HG03045 (cell line): ENCODE measurements around the gene LTF.
"Not testable (repeated sequence)": the region's sequence is repeated elsewhere in the genome, so short reads cannot be mapped to it uniquely, and the experiment has no call there.

Source experiments
- ATAC-seq: cut with Tn5 transposase; IDR thresholded peaks from one replicate; pipeline ENCODE4 v1.9.1; 2021; ENCODE audit warnings: mild to moderate bottlenecking, moderate library complexity; ENCODE audit not compliant: unreplicated experiment

The LTF gene

DNA sequence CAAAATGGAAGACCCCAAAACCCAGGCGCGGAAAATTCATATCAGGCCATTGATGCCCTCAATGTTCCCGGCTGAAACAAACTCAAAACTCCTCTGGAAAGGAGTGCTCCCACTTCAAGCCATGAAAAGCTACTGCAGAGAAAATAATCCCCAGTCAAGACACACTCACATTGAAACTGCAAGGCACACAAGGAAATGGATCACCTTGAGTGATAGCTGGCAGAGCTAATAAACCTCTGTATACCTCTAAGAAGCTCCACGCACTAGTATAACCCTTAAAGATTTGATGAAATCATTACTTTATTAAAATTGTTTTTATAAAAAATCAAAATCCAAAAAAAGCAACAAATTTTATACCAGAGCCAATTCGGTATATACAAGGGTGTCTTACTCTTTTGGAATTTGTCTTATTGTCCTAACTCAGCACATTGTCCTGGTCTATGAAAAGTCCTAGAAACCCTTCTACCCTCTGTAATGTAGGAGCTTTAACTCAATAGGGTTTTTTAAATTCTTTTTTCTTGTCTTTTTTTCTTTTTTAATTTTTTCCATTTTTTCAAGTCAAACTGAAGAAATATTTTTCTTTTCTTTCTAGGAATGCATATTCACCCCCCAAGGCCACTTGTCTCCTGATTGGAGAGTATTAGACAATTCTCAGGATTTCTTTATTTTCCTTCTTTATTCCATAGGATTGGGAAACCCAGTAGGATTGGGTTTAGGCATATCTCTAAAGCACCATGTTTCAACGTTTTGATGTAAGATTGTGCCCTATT lies 66.3 kb downstream of the LTF start:
- no peak for ATAC-seq

DNA sequence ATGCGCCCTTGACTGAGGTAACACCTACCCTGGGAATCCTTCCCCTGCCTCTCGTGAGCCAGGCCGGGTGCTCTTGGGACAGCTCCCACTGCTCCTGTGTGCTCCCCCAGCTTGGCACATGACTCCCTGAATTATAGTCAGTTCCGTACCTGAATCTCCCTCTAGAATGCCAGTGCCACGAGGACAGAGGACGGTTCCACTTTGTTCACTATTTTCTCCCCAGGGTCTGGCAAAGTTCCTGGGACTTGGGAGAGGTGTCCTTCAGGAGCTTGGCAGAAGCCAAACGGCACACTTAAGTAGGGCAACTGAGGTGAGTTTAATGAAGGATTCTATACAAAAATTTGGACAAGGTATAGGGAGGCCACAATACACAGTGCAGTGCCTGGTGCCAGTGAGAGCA lies 67.6 kb downstream of the LTF start:
- ATAC-seq, result no peak

DNA sequence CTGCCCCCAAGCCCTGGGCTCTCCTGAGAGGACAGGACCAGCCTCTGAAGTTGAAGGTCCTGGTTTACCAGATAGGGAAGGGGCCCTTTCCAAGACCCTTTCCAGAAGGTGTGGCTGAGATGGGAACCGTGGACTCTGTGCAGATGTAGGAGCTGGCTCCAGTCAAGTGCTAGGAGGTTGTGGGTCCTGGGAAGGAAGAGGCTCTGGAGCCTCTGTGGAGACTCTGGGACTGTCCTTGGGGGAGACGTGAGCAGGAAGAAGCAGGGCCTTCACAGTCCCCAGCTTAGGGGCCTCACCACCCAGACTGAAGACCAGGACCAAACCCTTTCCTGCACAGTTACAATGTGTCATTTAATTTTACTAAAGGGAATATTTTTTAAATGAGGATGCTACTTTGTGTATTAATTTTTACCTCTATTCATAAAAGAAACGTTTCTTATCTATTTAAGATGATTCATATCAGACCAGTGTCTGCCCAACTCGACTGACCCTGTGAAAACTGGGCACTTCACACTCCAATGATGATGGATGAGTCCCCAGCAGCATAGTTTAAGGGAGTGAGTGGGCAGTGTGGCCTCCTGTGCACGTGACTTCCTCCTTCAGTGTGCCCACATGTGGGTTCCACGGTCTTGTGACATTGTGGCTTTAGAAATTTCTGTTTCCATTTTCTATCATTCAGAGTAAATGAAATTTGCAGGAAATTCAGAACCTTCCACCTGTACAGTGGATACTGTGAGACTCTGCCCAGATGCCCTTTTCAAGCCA lies 68.8 kb downstream of the LTF start:
- ATAC-seq, result no peak

DNA sequence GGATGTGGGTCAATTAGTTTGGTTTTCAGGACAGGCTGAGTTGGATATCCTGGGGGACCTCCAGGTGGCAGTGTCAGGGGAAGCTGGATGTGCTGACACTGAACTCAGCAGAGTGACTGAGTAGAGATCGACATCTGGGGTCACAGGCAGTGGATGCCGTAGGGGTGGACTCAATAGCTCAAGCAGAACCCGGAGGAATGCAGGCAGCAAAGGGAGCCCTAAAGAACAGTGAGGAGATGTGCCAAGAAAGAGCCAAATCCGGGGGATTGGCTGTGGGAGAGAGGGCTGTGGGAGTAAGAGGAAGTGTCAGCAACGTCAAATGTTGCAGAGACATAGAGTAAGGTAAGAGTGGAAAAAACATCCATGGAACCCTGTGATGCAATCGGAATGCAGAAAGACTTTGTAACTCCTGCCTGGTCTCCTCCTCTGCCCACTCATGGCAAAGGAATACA lies 69.5 kb downstream of the LTF start:
- no peak for ATAC-seq

DNA sequence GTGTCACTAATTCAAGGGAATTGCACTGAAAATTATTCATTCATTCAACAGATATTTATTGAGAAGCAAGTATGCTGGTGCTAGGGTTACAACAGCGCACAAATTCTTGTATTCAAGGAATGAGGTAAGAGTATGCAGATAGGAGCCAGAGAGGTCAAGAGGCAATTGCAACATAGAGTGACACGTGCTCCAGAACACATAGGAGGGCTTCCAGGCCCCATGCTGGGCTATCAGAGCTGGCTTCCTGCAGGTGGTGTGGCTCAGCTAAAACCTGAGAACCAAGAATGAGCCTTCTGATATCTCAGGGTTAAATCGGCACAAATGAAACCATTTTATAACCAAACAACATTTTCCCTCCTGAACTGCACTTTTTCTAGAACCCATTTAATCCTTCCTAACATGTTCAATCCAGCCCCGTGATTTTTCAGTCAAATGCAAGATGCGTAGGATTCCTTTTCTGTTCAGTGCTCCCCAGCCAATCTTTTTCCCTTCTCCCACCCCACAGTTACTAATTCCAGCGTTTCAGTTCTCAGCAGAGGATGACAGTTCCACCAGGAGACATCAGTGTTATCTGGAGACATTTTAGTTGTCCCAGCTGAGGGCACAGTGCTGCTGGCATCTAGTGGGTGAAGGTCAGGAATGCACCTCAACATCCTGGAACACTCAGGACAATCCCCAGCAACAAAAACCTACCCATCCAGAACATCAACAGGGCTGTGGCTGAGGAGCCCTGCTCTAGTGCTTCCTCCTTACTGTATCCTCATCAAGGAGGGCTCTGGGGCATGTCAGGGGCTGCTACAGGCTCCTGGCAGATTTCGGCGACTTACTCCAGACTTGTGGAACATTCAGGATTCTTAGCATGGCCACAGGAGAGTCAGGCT lies 70.9 kb downstream of the LTF start:
- ATAC-seq, result no peak

DNA sequence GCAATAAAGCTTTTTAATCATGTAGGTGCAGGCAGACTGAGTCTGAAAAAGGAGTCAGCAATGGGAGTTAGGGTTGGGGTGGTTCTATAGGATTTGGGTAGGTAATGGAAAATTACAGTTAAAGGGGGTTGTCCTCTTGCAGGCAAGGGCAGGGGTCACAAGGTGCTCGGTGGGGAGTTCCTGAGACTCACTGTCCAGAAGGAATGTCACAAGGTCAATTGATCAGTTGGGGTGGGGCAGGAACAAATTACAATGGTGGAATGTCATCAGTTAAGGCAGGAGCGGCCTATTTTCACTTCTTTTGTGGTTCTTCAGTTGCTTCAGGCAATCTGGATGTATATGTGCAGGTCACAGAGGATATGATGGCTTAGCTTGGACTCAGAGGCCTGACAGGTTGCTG lies 71.7 kb downstream of the LTF start:
- no peak for ATAC-seq

DNA sequence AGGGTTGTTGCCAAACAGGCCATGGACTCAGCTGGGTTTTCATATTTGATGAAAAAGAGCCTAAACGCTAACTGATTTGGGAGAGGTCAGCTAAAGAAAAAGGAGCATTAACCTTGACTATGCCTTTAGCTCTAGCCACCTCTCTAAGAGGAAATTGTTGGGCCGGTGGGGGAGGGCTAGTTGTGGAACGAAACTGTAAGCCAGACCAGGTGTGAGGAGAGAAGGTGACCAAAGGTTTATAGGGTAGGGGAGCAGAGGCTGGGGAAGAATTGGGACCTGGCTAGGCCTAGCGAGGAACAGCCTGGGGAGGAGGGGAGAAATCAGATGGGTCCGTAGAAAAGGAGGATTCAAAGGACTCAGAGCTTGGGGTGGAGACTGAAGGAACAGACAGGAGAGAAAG lies 73.2 kb downstream of the LTF start:
- ATAC-seq, result not testable (repeated sequence)

DNA sequence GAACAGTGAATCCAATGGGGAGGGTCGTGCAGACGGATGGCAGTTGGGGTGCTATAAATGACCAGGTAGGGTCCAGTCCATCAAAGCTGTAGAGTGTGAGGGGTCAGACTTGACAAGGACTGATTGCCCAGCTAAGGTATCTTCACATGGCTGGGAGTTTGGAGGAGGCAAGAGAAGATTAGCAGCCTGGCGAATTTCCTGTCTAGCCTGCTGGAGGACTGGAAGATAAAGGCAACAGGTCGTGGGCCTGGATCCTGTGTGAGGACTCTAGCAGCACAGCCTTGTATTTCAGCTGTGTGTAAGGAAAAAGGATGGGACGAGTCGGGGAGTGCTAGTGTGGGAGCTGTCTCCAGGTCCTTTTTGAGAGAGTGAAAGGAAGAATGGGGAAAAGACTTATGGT lies 75.4 kb downstream of the LTF start:
- no peak for ATAC-seq

DNA sequence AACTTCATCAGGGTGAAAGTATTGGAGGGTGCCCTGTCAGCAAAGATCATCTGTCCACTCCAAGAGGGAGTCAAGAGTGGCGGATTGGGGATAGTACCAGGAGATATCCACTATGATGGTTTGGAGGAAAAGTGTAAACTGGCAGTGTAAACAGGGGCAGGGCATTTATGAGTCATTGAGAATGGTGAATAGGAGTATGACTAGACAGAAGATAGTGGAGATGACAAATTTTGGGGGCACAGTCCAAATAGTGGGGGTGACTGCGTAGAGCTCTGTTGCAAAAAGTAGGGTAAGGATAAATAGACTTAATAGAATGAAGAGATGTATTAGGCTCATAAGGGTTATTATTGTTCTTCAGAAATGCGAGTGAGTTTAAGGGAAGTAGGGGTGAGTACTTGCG lies 75.9 kb downstream of the LTF start:
- not testable (repeated sequence) for ATAC-seq

DNA sequence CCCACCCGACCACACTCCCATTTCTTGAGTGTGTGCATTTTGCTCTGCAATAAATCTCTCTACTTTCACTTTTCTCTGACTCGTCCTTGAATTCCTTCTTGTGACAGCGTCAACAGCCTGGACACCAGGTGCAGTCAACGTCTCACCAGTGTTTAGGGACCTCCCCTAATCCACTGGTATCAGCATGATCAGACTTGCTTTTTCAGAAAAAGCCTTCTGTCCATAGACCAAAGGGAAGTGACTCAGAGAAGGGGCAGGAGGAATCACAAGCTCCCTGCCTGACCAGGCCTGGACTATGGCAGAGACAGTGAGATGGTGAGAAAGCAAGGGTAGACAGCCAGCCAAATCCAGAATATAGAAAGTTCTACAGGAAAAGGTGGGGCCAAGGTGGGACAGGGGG lies 78.5 kb downstream of the LTF start:
- ATAC-seq, result no peak
